Coronary artery (tissue), 2 donors: ENCODE results near the gene FOXN3.

Experiments used
- DNase-seq: peaks from one replicate; pipeline ENCODE4 v3.0.0-alpha.2; 2017; ENCODE audit warnings: low spot score
- H3K27ac ChIP-seq, 2 donors: fragments of 200-600 bp; sonication (generic); one replicate each; pipeline ENCODE4 v1.5.1; 2016 to 2019
- H3K4me3 ChIP-seq: fragments of 200-600 bp; sonication (generic); 2 replicates; pipeline ENCODE4 v1.5.1; 2016; ENCODE audit warnings: mild to moderate bottlenecking, moderate library complexity
- TF ChIP-seq, protein P1 (sequence below): fragments of 200-600 bp; sonication (generic); IDR thresholded peaks from one replicate; pipeline ENCODE4 v1.5.1; 2019; ENCODE audit warnings: antibody characterized with exemption

Gene FOXN3

DNA sequence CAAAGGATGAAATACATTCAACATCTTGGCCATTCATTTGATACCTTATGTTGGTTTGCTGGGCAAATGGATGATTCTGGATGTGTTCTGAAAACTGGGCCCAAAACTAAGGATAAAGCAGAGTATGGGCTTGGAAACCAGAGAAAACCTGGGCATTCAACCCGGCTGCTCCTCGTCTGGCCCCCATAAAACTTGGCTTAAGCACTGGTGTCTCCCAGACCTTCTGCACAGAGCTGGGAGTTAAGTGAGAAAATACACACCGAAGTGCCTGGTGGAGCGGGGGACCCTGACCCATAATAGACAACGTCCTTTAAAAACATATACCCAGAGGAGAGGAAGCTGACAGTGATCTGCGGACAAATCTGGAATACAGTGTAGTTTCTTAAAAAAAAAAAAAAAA is 112.5 kb downstream of the FOXN3 start:
- DNase-seq, result no peak
- TF ChIP-seq, protein P1, sequence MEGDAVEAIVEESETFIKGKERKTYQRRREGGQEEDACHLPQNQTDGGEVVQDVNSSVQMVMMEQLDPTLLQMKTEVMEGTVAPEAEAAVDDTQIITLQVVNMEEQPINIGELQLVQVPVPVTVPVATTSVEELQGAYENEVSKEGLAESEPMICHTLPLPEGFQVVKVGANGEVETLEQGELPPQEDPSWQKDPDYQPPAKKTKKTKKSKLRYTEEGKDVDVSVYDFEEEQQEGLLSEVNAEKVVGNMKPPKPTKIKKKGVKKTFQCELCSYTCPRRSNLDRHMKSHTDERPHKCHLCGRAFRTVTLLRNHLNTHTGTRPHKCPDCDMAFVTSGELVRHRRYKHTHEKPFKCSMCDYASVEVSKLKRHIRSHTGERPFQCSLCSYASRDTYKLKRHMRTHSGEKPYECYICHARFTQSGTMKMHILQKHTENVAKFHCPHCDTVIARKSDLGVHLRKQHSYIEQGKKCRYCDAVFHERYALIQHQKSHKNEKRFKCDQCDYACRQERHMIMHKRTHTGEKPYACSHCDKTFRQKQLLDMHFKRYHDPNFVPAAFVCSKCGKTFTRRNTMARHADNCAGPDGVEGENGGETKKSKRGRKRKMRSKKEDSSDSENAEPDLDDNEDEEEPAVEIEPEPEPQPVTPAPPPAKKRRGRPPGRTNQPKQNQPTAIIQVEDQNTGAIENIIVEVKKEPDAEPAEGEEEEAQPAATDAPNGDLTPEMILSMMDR, result no peak
- Histone ChIP-seq H3K4me3 (peak overlapping the region; percentile 53), H3K27ac (peak overlapping the region; percentile 81 to 90)

DNA sequence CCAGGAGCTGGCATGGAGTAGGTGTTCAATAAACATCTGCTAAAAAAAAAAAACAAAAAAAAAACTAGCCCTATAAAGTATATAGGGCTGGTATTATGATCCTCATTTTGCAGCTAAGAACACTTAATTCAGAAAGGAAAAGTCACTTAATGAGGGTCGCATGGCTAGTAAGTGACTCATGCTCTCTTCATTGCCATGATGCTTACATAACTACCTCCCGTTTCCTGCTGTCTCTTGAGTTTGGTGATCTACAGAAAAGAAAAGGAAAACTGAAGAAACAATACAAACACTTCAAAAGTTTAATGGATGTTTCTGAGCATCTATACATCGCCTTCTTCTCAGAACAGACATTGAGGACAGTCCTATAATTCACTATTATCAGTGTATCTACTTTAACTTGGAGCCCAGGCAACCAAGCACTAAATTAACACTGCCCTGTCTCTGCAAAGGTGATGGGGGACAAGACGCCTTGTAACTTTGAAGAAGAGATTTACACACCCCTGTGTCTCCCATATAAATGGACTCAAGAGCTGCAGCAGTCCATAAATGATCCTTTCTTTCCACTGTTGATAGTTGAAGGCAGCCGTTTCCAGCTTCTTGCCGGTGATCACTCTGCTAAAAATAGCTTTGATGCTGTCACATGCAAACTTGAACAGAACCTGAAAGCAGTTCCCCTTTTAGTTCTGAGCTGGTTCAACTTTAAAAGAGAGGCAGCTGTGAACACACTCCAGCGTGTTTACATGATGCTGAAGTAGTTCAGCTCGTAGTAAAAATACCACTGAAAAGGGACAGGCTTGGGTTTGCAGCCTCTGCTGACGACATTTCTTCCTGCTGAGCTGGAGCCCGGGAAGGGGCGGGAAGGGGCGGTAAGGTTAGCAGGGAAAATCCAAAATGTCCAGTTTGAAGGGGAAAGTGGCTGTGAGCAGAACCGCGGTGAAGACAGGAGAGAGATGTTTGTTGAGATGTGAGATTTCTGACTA is 113.3 kb downstream of the FOXN3 start:
- peak; percentile 83 for DNase-seq
- Histone ChIP-seq H3K4me3 (peak overlapping the region; percentile 53), H3K27ac (peak overlapping the region; percentile 81 to 90)
- TF ChIP-seq, protein P1, result no peak

DNA sequence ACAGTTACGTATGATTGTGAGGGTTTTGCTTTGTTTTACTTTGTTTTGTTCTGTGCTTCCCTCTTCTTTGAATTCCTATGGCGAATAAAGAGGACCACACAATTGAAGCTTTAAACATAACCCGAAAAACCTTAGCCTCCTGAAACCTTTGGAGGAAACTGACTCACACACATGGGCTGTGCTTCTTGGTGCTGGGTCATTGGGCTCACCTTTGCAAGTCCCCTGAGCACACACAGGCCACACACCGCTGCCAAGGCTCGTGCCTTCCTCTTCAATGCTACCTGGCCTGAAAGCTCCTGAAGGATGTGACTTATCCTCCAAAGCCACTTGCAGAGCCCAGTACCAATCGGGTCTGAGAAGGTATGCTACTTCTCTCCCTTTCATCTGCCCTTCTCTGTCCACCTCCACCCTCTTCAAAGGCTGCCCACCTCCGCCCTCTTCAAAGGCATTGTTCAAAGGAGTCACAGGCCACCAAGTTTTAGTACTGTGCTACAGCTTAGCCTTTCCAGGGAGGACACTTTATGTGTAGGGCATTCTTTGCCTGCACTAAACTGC is 114.6 kb downstream of the FOXN3 start:
- no peak for DNase-seq
- H3K27ac ChIP-seq, result peak overlapping the region; percentile 81 to 90

DNA sequence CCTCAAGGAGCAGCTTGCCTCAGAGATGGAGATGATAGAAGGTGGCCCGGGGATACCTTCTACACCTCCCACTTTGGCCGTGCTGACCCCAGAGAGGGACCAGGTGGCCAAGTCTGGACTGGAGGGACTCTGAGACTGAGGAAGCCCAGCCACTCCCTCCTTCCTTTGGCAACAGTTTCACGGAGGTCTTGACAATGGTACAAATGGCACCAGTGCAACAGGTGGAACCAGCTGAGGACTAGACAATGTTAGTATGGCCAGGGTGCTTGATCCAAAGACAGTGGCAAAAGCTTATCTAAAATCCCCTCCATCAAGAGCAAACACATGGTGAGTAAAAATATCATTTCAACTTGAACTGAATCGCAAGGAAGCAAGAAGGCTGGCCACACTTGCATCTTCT is 117.4 kb downstream of the FOXN3 start:
- Histone ChIP-seq H3K4me3 (no peak overlapping the region), H3K27ac (no peak overlapping the region)
- DNase-seq, result no peak
- TF ChIP-seq, protein P1, result no peak

More for the DNA sequence above, 114.6 kb downstream of the FOXN3 start:
- TF ChIP-seq, protein P1, result no peak
- no peak overlapping the region for H3K4me3 ChIP-seq

DNA sequence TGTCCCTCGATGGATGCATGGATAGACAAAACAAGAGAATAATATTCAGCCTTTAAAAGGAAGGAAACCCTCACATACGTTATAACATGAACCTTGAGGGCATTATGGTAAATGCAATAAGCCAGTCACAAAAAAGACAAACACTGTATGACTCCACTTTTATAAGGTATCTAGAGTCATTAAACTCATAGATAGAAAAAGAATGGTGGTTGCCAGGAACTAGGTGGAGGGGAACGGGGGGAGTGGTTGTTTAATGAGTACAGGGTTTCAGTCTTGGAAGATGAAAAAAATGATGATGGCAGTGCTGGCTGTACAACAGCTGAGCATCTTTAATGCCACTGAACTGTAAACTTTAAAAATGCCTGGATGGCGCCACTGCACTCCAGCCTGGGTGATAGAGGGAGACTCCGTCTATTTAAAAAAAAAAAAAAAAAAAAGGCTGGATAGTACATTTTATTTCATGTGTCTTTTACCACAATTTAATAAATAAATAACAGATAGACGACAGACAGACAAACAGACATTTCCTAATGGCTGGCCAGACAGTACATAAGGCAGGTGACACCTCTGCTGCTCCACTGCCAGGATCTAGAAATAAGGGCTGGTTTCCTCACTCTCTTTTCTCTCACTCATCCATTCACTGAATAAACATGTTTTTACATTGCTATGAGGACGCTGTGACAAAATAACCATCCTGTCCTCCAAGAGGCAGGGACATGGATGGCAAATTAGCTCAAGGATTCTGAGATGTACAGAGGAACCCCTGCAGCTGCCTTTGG is 118.8 kb downstream of the FOXN3 start:
- Histone ChIP-seq H3K4me3 (no peak overlapping the region), H3K27ac (no peak overlapping the region)
- TF ChIP-seq, protein P1, result no peak
- DNase-seq, result no peak

DNA sequence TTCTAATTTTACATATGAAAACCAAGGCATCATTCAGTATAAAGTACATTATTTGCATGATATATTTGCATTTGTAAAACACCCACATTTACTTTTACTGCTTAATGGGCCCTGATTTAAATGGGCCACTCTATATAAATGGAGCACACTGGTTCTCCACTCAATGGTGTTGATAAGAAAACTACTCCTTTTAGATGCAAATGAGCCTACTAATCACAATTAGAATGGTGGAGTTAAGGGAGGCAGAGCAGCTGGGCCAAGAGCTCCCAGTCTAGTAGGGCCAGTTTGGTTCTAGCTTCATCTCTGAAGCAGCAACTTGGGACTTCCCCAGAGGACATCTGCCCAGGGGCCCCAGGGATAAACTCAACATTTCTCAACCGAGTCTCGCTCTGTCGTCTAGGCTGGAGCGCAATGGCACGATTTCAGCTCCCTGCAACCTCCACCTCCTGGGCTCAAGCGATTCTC is 120.7 kb downstream of the FOXN3 start:
- TF ChIP-seq, protein P1, result no peak
- H3K4me3 ChIP-seq, result no peak overlapping the region

More for the DNA sequence above, 120.7 kb downstream of the FOXN3 start:
- DNase-seq, result no peak
- H3K27ac ChIP-seq, result no peak overlapping the region
